GM21619 (cell line): ENCODE measurements around the gene FXN.

ENCODE experiments used
- ATAC-seq: cut with Tn5 transposase; IDR thresholded peaks from one replicate; pipeline ENCODE4 v1.9.1; 2021; ENCODE audit not compliant: unreplicated experiment

The FXN gene

GRCh38 chr9:69137311-69137710 lies 101.8 kb downstream of the FXN start:
- no peak for ATAC-seq

GRCh38 chr9:69139596-69139995 lies 104.0 kb downstream of the FXN start:
- ATAC-seq: no peak

- ATAC-seq: no peak
Measured at GRCh38 chr9:69140123-69140735, 104.7 kb downstream of the FXN start.

GRCh38 chr9:69141851-69142250 lies 106.3 kb downstream of the FXN start:
- ATAC-seq: no peak

- no peak for ATAC-seq
Measured at GRCh38 chr9:69143291-69143690, 107.7 kb downstream of the FXN start.

GRCh38 chr9:69145144-69145715 lies 109.7 kb downstream of the FXN start:
- ATAC-seq: no peak

GRCh38 chr9:69147041-69147834 lies 111.7 kb downstream of the FXN start:
- ATAC-seq: no peak

GRCh38 chr9:69149321-69149807 lies 113.8 kb downstream of the FXN start:
- ATAC-seq: no peak
